ENCODE data around the gene ROBO4. TPM values are rescaled to one million over a fixed set of nuclear protein-coding genes. Genes with fewer than 3 reads are reported as not detected.

Gene ROBO4
- total and polyA plus RNA-seq, 9 of the 15 experiments (the other 6 are each of a cell fraction or from before 2014, with no cell fraction given): not detected

- TF ChIP-seq TOE1 (IDR thresholded peaks at IDR 0.05; ENCODE audit: borderline replicate concordance) (peak; percentile 64; the same call in 1 of the 2 replicates), TOE1 (CRISPR knock-in tag; IDR thresholded peaks at IDR 0.05; ENCODE audit: borderline replicate concordance, low read depth) (no peak), ZNF217 (CRISPR knock-in tag; IDR thresholded peaks at IDR 0.05) (no peak), ERF (CRISPR knock-in tag; IDR thresholded peaks at IDR 0.05) (0 out of 2 replicates have a peak, but pooled peaks have one; percentile 28), SIRT6 (IDR thresholded peaks at IDR 0.05; ENCODE audit: low read depth, low read length) (no peak), GABPB1 (CRISPR knock-in tag; IDR thresholded peaks at IDR 0.05) (peak; percentile 82), EGR1 (conservative IDR thresholded peaks at IDR 0.05) (peak; percentile 68), TAF1 (IDR thresholded peaks at IDR 0.05; ENCODE audit: control insufficient read depth, extremely low read depth, insufficient read depth, low read length, severe bottlenecking) (peak; percentile 46), SAFB (IDR thresholded peaks at IDR 0.05; ENCODE audit: borderline replicate concordance, low read depth, low read length) (0 out of 2 replicates have a peak, but pooled peaks have one; percentile 63), EHMT2 (IDR thresholded peaks at IDR 0.05) (0 out of 2 replicates have a peak, but pooled peaks have one; percentile 24), FOXA1 (IDR thresholded peaks at IDR 0.05; ENCODE audit: borderline replicate concordance) (no peak), NCOA6 (IDR thresholded peaks at IDR 0.05) (peak; percentile 67; the same call in 1 of the 2 replicates), E2F4 (CRISPR knock-in tag; IDR thresholded peaks at IDR 0.05; ENCODE audit: low read depth) (no peak), KLF10 (CRISPR knock-in tag; IDR thresholded peaks at IDR 0.05) (no peak)
- TF ChIP-seq, protein P1, sequence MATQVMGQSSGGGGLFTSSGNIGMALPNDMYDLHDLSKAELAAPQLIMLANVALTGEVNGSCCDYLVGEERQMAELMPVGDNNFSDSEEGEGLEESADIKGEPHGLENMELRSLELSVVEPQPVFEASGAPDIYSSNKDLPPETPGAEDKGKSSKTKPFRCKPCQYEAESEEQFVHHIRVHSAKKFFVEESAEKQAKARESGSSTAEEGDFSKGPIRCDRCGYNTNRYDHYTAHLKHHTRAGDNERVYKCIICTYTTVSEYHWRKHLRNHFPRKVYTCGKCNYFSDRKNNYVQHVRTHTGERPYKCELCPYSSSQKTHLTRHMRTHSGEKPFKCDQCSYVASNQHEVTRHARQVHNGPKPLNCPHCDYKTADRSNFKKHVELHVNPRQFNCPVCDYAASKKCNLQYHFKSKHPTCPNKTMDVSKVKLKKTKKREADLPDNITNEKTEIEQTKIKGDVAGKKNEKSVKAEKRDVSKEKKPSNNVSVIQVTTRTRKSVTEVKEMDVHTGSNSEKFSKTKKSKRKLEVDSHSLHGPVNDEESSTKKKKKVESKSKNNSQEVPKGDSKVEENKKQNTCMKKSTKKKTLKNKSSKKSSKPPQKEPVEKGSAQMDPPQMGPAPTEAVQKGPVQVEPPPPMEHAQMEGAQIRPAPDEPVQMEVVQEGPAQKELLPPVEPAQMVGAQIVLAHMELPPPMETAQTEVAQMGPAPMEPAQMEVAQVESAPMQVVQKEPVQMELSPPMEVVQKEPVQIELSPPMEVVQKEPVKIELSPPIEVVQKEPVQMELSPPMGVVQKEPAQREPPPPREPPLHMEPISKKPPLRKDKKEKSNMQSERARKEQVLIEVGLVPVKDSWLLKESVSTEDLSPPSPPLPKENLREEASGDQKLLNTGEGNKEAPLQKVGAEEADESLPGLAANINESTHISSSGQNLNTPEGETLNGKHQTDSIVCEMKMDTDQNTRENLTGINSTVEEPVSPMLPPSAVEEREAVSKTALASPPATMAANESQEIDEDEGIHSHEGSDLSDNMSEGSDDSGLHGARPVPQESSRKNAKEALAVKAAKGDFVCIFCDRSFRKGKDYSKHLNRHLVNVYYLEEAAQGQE (IDR thresholded peaks at IDR 0.05; ENCODE audit: borderline replicate concordance): peak; percentile 40; the same call in 1 of the 2 replicates
- TF ChIP-seq, protein P1 (CRISPR knock-in tag; IDR thresholded peaks at IDR 0.05; ENCODE audit: low read depth): no peak
Observed at GRCh38 chr11:124875943-124876817, 21.5 kb downstream of the ROBO4 start (continued).

Data from K562 (cell line).